SK-N-SH (cell line): ENCODE measurements around the gene ACOXL. TPM values are rescaled to one million over a fixed set of nuclear protein-coding genes. Genes with fewer than 3 reads are reported as not detected.

Experiments used
- CTCF ChIA-PET: fragments of 300-600, 350-600 bp; formaldehyde crosslinking; extraction: SDS; loops from one replicate; lab custom pipeline; 2021; lab: Yijun Ruan, JAX
- POLR2A ChIA-PET: fragments of 350-600 bp; sonication (Branson Sonifier 250); formaldehyde crosslinking; extraction: SDS; loops from one replicate; lab custom pipeline; 2020; ENCODE audit warnings: antibody characterized with exemption, inconsistent platforms; lab: Yijun Ruan, JAX
- DNase-seq: peaks from one replicate; pipeline ENCODE4 v3.0.0; 2012
- H2AFZ ChIP-seq: fragments of 200-600 bp; sonication (generic); 2 replicates; pipeline ENCODE4 v1.8.1; 2016; ENCODE audit warnings: antibody characterized with exemption, mild to moderate bottlenecking, low read depth
- H3F3A ChIP-seq: fragments of 200-600 bp; sonication (generic); replicated peaks from 2 replicates; pipeline ENCODE3; 2016; ENCODE audit warnings: antibody characterized with exemption, mild to moderate bottlenecking; ENCODE audit not compliant: insufficient read depth
- H3K27ac ChIP-seq, 2 experiments: fragments of 200-500 bp in 1 of 2; fragments of 200-600 bp in 1 of 2; sonication (Bioruptor generic) in 1 of 2; sonication (generic), shearing (Covaris generic) in 1 of 2; 2 replicates each; pipeline versions ENCODE4 v1.5.1 to v1.6.1; 2014 to 2016; ENCODE audit warnings: low read depth in 2 of 2, inconsistent platforms in 1 of 2, low read length in 1 of 2, mild to moderate bottlenecking in 1 of 2, mixed read lengths in 1 of 2
- H3K27me3 ChIP-seq: fragments of 200-600 bp; sonication (generic), shearing (Covaris generic); 2 replicates; pipeline ENCODE4 v1.6.1; 2016; ENCODE audit warnings: mixed run types; ENCODE audit not compliant: insufficient read depth
- H3K36me3 ChIP-seq, 2 experiments: fragments of 200-500 bp in 1 of 2; fragments of 200-600 bp in 1 of 2; sonication (Bioruptor generic) in 1 of 2; sonication (generic) in 1 of 2; replicated peaks in 1 of 2; 2 replicates each; pipeline versions ENCODE3 to v1.5.1; 2014 to 2016; ENCODE audit warnings: low read length in 1 of 2, mild to moderate bottlenecking in 1 of 2; ENCODE audit not compliant: insufficient read depth in 2 of 2, control insufficient read depth in 1 of 2
- H3K4me1 ChIP-seq, 2 experiments: fragments of 200-500 bp in 1 of 2; fragments of 200-600 bp in 1 of 2; sonication (Bioruptor generic) in 1 of 2; sonication (generic), shearing (Covaris generic) in 1 of 2; 2 replicates each; pipeline versions ENCODE4 v1.5.1 to v1.6.1; 2014 to 2016; ENCODE audit warnings: low read depth in 1 of 2, low read length in 1 of 2, mixed run types in 1 of 2; ENCODE audit not compliant: insufficient read depth in 2 of 2, control insufficient read depth in 1 of 2
- H3K4me2 ChIP-seq: fragments of 200-600 bp; sonication (generic), shearing (Covaris generic); 2 replicates; pipeline ENCODE4 v1.6.1; 2017; ENCODE audit warnings: mixed run types
- H3K4me3 ChIP-seq, 2 experiments: fragments of 200-500 bp in 1 of 2; fragments of 200-600 bp in 1 of 2; sonication (Bioruptor generic) in 1 of 2; sonication (generic), shearing (Covaris generic) in 1 of 2; 2 replicates each; pipeline versions ENCODE4 v1.5.1 to v1.8.1; 2014 to 2016; ENCODE audit warnings: low read depth in 2 of 2, inconsistent platforms in 1 of 2, low read length in 1 of 2, mild to moderate bottlenecking in 1 of 2, mixed read lengths in 1 of 2, moderate library complexity in 1 of 2
- H3K79me2 ChIP-seq: fragments of 200-600 bp; sonication (generic); 2 replicates; pipeline ENCODE4 v1.8.1; 2017; ENCODE audit warnings: mild to moderate bottlenecking; ENCODE audit not compliant: insufficient read depth
- H3K9ac ChIP-seq: fragments of 200-600 bp; sonication (generic); 2 replicates; pipeline ENCODE4 v1.6.1; 2017; ENCODE audit warnings: mixed run types
- H3K9me2 ChIP-seq: fragments of 200-600 bp; sonication (generic); 2 replicates; pipeline ENCODE4 v1.6.1; 2017; ENCODE audit warnings: mixed run types
- H3K9me3 ChIP-seq: fragments of 200-600 bp; sonication (generic); 2 replicates; pipeline ENCODE4 v1.6.1; 2017; ENCODE audit warnings: mixed run types, mild to moderate bottlenecking, moderate library complexity
- H4K20me1 ChIP-seq: fragments of 200-600 bp; sonication (generic); 2 replicates; pipeline ENCODE4 v1.6.1; 2017; ENCODE audit warnings: mild to moderate bottlenecking, mixed run types; ENCODE audit not compliant: insufficient read depth
- FOSL2 ChIP-seq: IDR thresholded peaks from 2 replicates; pipeline ENCODE4 v1.4.0; 2012; ENCODE audit warnings: low read depth, mild to moderate bottlenecking, moderate library complexity, borderline replicate concordance
- FOXJ3 ChIP-seq: sonication (generic); formaldehyde crosslinking; IDR thresholded peaks from 2 replicates; pipeline ENCODE4 v1.5.1; 2020; ENCODE audit warnings: mild to moderate bottlenecking, missing genetic modification reagents
- FOXM1 ChIP-seq: IDR thresholded peaks from 2 replicates; pipeline ENCODE4 v1.4.0; 2012; ENCODE audit warnings: low read depth, mild to moderate bottlenecking
- JUND ChIP-seq: IDR thresholded peaks from 2 replicates; pipeline ENCODE4 v1.4.0; 2012
- NFIC ChIP-seq: IDR thresholded peaks from 2 replicates; pipeline ENCODE4 v1.4.0; 2012; ENCODE audit warnings: borderline replicate concordance
- NRF1 ChIP-seq: IDR thresholded peaks from 2 replicates; pipeline ENCODE4 v1.6.1; 2012; ENCODE audit warnings: low read depth, mild to moderate bottlenecking, low read length
- POLR2AphosphoS5 ChIP-seq: IDR thresholded peaks from 2 replicates; pipeline ENCODE4 v1.6.1; 2012; ENCODE audit warnings: low read depth, low read length
- RFX5 ChIP-seq: IDR thresholded peaks from 2 replicates; pipeline ENCODE4 v1.6.1; 2012; ENCODE audit warnings: mild to moderate bottlenecking, improper control_type of control experiment, low read length
- SMC3 ChIP-seq: IDR thresholded peaks from 2 replicates; pipeline ENCODE4 v1.6.1; 2012; ENCODE audit warnings: low read depth, low read length, improper control_type of control experiment
- TAF1 ChIP-seq: IDR thresholded peaks from 2 replicates; pipeline ENCODE4 v1.6.1; 2012; ENCODE audit warnings: low read depth, mild to moderate bottlenecking, low read length, moderate library complexity, borderline replicate concordance
- TEAD4 ChIP-seq: IDR thresholded peaks from 2 replicates; pipeline ENCODE4 v1.4.0; 2012; ENCODE audit warnings: mild to moderate bottlenecking, borderline replicate concordance; ENCODE audit not compliant: insufficient read depth
- YY1 ChIP-seq: IDR thresholded peaks from 2 replicates; pipeline ENCODE4 v1.4.0; 2012; ENCODE audit warnings: low read depth, mild to moderate bottlenecking
- WGBS: methylation state at CpG from one replicate; pipeline ENCODE4 v1.1.6; 2017; ENCODE audit warnings: low lambda C conversion rate; 5-methylcytosine and 5-hydroxymethylcytosine counted together
- polyA plus RNA-seq, 3 experiments: library from polyadenylated mRNA; depleted of rRNA; stranded (reverse); fragments of >200 nt; gene quantifications; 2 replicates each; pipeline ENCODE4 v1.2.3, GENCODE V29; 2012
- TF ChIP-seq, protein P1 (sequence below): IDR thresholded peaks from 2 replicates; pipeline ENCODE4 v1.4.0; 2012; ENCODE audit warnings: low read depth, borderline replicate concordance
- TF ChIP-seq, protein P2 (sequence below): IDR thresholded peaks from 2 replicates; pipeline ENCODE4 v1.4.0; 2012; ENCODE audit warnings: low read depth, borderline replicate concordance
- TF ChIP-seq, protein P3 (sequence below): IDR thresholded peaks from 2 replicates; pipeline ENCODE4 v1.6.1; 2012; ENCODE audit warnings: mild to moderate bottlenecking, low read depth, low read length, moderate library complexity
- TF ChIP-seq, protein P4 (sequence below): fragments of 150-350 bp; IDR thresholded peaks from 2 replicates; pipeline ENCODE4 v1.6.1; 2016; ENCODE audit warnings: mild to moderate bottlenecking, low read depth, low read length
- TF ChIP-seq, protein P5 (sequence below): IDR thresholded peaks from 2 replicates; pipeline ENCODE4 v1.4.0; 2012; ENCODE audit warnings: low read depth
- TF ChIP-seq, protein P6 (sequence below): fragments of 150-350 bp; IDR thresholded peaks from 2 replicates; pipeline ENCODE4 v1.6.1; 2017; ENCODE audit warnings: antibody characterized with exemption, low read length, low read depth, borderline replicate concordance

The ACOXL gene
- polyA plus RNA-seq, 1 of the 3 experiments (the other 2 are of a cell fraction), result not detected

DNA sequence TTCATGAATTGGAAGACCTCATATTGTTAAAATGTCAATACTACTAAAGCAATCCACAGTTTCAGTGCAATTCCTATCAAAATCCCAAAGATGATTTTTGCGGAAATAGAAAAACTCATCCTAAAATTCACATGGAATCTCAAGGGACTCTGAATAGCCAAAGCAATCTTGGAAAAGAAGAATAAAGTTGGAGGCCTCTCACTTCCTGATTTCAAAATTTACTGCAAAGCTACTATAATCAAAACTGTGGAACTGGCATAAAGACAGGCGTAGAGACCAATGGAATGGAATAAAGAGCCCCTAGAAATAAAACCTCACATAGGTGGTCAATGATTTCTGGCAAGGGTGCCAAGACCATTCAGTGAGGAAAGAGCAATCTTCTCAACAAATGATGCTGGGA is 42.3 kb downstream of the ACOXL start:
- no peak overlapping the region for H3K27ac ChIP-seq
- H2AFZ ChIP-seq, result no peak overlapping the region
- peaks cover 11% of the 10 kb centered on the region; the same call in 1 of the 2 replicates for H3K27me3 ChIP-seq
- no peaks in the 10 kb centered on the region for H3F3A ChIP-seq
- no peak overlapping the region for H3K4me2 ChIP-seq
- no peaks in the 10 kb centered on the region for H3K9me3 ChIP-seq
- WGBS, result 63% methylated on average over 2 of the region's 2 CpGs
- POLR2A ChIA-PET, result no interaction called here
- H3K9ac ChIP-seq, result no peak overlapping the region
- H3K4me3 ChIP-seq, result no peak overlapping the region
- no peak for DNase-seq
- CTCF ChIA-PET, result interaction anchor here (1.3 to 9.1 kb wide), 2 partner anchors 20 to 38 kb away, joined by 4 to 59 read pairs; no protein-coding TSS in a partner anchor
- peaks cover 0 to 37% of the 10 kb centered on the region in 2 experiments; a peak in 3 of 4 replicates for H3K4me1 ChIP-seq
- no peaks in the 10 kb centered on the region for H3K79me2 ChIP-seq
- no peaks in the 10 kb centered on the region for H3K36me3 ChIP-seq
- no peaks in the 10 kb centered on the region for H4K20me1 ChIP-seq
- no peak for TF ChIP-seq FOXJ3 (CRISPR knock-in tag)
- no peak for TF ChIP-seq YY1
- TF ChIP-seq RFX5, result no peak
- TF ChIP-seq JUND, result no peak
- no peak for TF ChIP-seq FOXM1
- no peak for TF ChIP-seq POLR2AphosphoS5
- TF ChIP-seq TAF1, result no peak
- no peak for TF ChIP-seq TEAD4
- TF ChIP-seq SMC3, result no peak
- TF ChIP-seq, protein P1, sequence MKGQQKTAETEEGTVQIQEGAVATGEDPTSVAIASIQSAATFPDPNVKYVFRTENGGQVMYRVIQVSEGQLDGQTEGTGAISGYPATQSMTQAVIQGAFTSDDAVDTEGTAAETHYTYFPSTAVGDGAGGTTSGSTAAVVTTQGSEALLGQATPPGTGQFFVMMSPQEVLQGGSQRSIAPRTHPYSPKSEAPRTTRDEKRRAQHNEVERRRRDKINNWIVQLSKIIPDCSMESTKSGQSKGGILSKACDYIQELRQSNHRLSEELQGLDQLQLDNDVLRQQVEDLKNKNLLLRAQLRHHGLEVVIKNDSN, result no peak
- TF ChIP-seq, protein P2, sequence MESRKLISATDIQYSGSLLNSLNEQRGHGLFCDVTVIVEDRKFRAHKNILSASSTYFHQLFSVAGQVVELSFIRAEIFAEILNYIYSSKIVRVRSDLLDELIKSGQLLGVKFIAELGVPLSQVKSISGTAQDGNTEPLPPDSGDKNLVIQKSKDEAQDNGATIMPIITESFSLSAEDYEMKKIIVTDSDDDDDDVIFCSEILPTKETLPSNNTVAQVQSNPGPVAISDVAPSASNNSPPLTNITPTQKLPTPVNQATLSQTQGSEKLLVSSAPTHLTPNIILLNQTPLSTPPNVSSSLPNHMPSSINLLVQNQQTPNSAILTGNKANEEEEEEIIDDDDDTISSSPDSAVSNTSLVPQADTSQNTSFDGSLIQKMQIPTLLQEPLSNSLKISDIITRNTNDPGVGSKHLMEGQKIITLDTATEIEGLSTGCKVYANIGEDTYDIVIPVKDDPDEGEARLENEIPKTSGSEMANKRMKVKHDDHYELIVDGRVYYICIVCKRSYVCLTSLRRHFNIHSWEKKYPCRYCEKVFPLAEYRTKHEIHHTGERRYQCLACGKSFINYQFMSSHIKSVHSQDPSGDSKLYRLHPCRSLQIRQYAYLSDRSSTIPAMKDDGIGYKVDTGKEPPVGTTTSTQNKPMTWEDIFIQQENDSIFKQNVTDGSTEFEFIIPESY, result no peak
- TF ChIP-seq, protein P3, sequence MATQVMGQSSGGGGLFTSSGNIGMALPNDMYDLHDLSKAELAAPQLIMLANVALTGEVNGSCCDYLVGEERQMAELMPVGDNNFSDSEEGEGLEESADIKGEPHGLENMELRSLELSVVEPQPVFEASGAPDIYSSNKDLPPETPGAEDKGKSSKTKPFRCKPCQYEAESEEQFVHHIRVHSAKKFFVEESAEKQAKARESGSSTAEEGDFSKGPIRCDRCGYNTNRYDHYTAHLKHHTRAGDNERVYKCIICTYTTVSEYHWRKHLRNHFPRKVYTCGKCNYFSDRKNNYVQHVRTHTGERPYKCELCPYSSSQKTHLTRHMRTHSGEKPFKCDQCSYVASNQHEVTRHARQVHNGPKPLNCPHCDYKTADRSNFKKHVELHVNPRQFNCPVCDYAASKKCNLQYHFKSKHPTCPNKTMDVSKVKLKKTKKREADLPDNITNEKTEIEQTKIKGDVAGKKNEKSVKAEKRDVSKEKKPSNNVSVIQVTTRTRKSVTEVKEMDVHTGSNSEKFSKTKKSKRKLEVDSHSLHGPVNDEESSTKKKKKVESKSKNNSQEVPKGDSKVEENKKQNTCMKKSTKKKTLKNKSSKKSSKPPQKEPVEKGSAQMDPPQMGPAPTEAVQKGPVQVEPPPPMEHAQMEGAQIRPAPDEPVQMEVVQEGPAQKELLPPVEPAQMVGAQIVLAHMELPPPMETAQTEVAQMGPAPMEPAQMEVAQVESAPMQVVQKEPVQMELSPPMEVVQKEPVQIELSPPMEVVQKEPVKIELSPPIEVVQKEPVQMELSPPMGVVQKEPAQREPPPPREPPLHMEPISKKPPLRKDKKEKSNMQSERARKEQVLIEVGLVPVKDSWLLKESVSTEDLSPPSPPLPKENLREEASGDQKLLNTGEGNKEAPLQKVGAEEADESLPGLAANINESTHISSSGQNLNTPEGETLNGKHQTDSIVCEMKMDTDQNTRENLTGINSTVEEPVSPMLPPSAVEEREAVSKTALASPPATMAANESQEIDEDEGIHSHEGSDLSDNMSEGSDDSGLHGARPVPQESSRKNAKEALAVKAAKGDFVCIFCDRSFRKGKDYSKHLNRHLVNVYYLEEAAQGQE, result no peak
- TF ChIP-seq, protein P4, sequence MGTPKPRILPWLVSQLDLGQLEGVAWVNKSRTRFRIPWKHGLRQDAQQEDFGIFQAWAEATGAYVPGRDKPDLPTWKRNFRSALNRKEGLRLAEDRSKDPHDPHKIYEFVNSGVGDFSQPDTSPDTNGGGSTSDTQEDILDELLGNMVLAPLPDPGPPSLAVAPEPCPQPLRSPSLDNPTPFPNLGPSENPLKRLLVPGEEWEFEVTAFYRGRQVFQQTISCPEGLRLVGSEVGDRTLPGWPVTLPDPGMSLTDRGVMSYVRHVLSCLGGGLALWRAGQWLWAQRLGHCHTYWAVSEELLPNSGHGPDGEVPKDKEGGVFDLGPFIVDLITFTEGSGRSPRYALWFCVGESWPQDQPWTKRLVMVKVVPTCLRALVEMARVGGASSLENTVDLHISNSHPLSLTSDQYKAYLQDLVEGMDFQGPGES, result no peak
- TF ChIP-seq NFIC, result no peak
- TF ChIP-seq NRF1, result no peak
- TF ChIP-seq, protein P5, sequence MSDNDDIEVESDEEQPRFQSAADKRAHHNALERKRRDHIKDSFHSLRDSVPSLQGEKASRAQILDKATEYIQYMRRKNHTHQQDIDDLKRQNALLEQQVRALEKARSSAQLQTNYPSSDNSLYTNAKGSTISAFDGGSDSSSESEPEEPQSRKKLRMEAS, result no peak
- TF ChIP-seq, protein P6, sequence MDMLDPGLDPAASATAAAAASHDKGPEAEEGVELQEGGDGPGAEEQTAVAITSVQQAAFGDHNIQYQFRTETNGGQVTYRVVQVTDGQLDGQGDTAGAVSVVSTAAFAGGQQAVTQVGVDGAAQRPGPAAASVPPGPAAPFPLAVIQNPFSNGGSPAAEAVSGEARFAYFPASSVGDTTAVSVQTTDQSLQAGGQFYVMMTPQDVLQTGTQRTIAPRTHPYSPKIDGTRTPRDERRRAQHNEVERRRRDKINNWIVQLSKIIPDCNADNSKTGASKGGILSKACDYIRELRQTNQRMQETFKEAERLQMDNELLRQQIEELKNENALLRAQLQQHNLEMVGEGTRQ, result no peak
- no peak for TF ChIP-seq FOSL2
- no peaks in the 10 kb centered on the region for H3K9me2 ChIP-seq
